Karpas-422 (cell line): ENCODE measurements around the gene OAS3. TPM values are rescaled to one million over a fixed set of nuclear protein-coding genes. Genes with fewer than 3 reads are reported as not detected.

Experiments used
- DNase-seq: peaks from one replicate; pipeline ENCODE4 v3.0.0-alpha.2; 2015
- H2AFZ ChIP-seq: fragments of 200-600 bp; sonication (generic); 2 replicates; pipeline ENCODE4 v1.6.1; 2014; ENCODE audit warnings: antibody characterized with exemption, low read length, mixed read lengths
- H3K27ac ChIP-seq: fragments of 200-600 bp; sonication (generic); 2 replicates; pipeline ENCODE4 v1.5.1; 2014; ENCODE audit warnings: mild to moderate bottlenecking, low read length, moderate library complexity
- H3K27me3 ChIP-seq: fragments of 200-600 bp; sonication (generic); 2 replicates; pipeline ENCODE4 v1.6.1; 2014; ENCODE audit warnings: low read length, mixed read lengths
- H3K36me3 ChIP-seq: fragments of 200-600 bp; sonication (generic); 2 replicates; pipeline ENCODE4 v1.6.1; 2014; ENCODE audit warnings: low read length, mixed read lengths; ENCODE audit not compliant: insufficient read depth
- H3K4me1 ChIP-seq: fragments of 200-600 bp; sonication (generic); 2 replicates; pipeline ENCODE4 v1.6.1; 2014; ENCODE audit warnings: mild to moderate bottlenecking, low read length, mixed read lengths
- H3K4me2 ChIP-seq: fragments of 200-600 bp; sonication (generic); 2 replicates; pipeline ENCODE4 v1.6.1; 2014; ENCODE audit warnings: low read length, low read depth, mild to moderate bottlenecking; ENCODE audit not compliant: poor library complexity, severe bottlenecking
- H3K4me3 ChIP-seq: fragments of 200-600 bp; sonication (generic); 2 replicates; pipeline ENCODE4 v1.5.1; 2014; ENCODE audit warnings: mild to moderate bottlenecking, antibody characterized with exemption, low read length, mixed read lengths
- H3K79me2 ChIP-seq: fragments of 200-600 bp; sonication (generic); 2 replicates; pipeline ENCODE4 v1.6.1; 2014; ENCODE audit warnings: mild to moderate bottlenecking, low read length, mixed read lengths
- H3K9ac ChIP-seq: fragments of 200-600 bp; sonication (generic); 2 replicates; pipeline ENCODE4 v1.6.0; 2014; ENCODE audit warnings: low read length
- H3K9me2 ChIP-seq: fragments of 200-600 bp; sonication (generic), shearing (Covaris generic); replicated peaks from 2 replicates; pipeline ENCODE4 v1.6.0; 2014; ENCODE audit warnings: mild to moderate bottlenecking, low read length, moderate library complexity; ENCODE audit not compliant: insufficient read depth
- H3K9me3 ChIP-seq: fragments of 300-700, 200-600 bp; sonication (generic); 2 replicates; pipeline ENCODE4 v1.6.1; 2014; ENCODE audit warnings: low read length, mixed read lengths
- H4K20me1 ChIP-seq: fragments of 200-600 bp; sonication (generic); 2 replicates; pipeline ENCODE4 v1.6.1; 2014; ENCODE audit warnings: mild to moderate bottlenecking, antibody characterized with exemption, low read length, low read depth; ENCODE audit not compliant: insufficient read depth
- total RNA-seq: library from RNA; depleted of rRNA; stranded (reverse); fragments of >200 nt; shearing (Covaris generic); gene quantifications from 2 replicates; pipeline ENCODE4 v1.2.3, GENCODE V29; 2014; ENCODE audit warnings: low replicate concordance

The OAS3 gene
- total RNA-seq, 1 experiment from 2014 or later: 7.9 TPM

GRCh38 chr12:112939761-112940381 lies 1.6 kb downstream of the OAS3 start:
- Histone ChIP-seq H3K27me3 (no peaks in the 10 kb centered on the region), H3K4me3 (peak overlapping the region; percentile 70), H3K79me2 (no peaks in the 10 kb centered on the region), H3K9me3 (no peaks in the 10 kb centered on the region), H3K4me1 (peaks cover 26% of the 10 kb centered on the region), H3K9me2 (no peaks in the 10 kb centered on the region), H3K36me3 (no peaks in the 10 kb centered on the region), H2AFZ (peak overlapping the region; percentile 82; the same call in 1 of the 2 replicates), H3K9ac (peak overlapping the region; percentile 58), H3K4me2 (peak overlapping the region; percentile 97), H4K20me1 (no peaks in the 10 kb centered on the region), H3K27ac (peak overlapping the region; percentile 72)
- DNase-seq: peak; percentile 79

GRCh38 chr12:112941528-112942335 lies 3.5 kb downstream of the OAS3 start:
- no peak overlapping the region for H3K4me2 ChIP-seq
- DNase-seq: no peak

GRCh38 chr12:112942572-112942971 lies 4.3 kb downstream of the OAS3 start:
- H3K4me2 ChIP-seq: no peak overlapping the region
- no peaks in the 10 kb centered on the region for H4K20me1 ChIP-seq
- no peaks in the 10 kb centered on the region for H3K79me2 ChIP-seq
- DNase-seq: no peak
- H3K4me1 ChIP-seq: peaks cover 26% of the 10 kb centered on the region
- no peaks in the 10 kb centered on the region for H3K27me3 ChIP-seq
- no peaks in the 10 kb centered on the region for H3K9me2 ChIP-seq
- H3K9me3 ChIP-seq: no peaks in the 10 kb centered on the region
- H3K9ac ChIP-seq: no peak overlapping the region
- H3K36me3 ChIP-seq: no peaks in the 10 kb centered on the region
- no peak overlapping the region for H3K27ac ChIP-seq
- no peak overlapping the region for H3K4me3 ChIP-seq
- H2AFZ ChIP-seq: no peak overlapping the region

More at GRCh38 chr12:112941528-112942335, 3.5 kb downstream of the OAS3 start:
- Histone ChIP-seq H3K79me2 (no peaks in the 10 kb centered on the region), H3K4me3 (no peak overlapping the region), H3K9ac (no peak overlapping the region), H4K20me1 (no peaks in the 10 kb centered on the region), H3K27me3 (no peaks in the 10 kb centered on the region), H3K9me2 (no peaks in the 10 kb centered on the region), H3K9me3 (no peaks in the 10 kb centered on the region), H3K27ac (no peak overlapping the region), H3K36me3 (no peaks in the 10 kb centered on the region), H2AFZ (no peak overlapping the region), H3K4me1 (peaks cover 26% of the 10 kb centered on the region)

- Histone ChIP-seq H3K27ac (no peak overlapping the region), H3K36me3 (no peaks in the 10 kb centered on the region), H4K20me1 (no peaks in the 10 kb centered on the region)
These were observed 5.9 kb downstream of the OAS3 start for GRCh38 chr12:112944024-112944690.

GRCh38 chr12:112945515-112945914 lies 7.2 kb downstream of the OAS3 start:
- Histone ChIP-seq H3K79me2 (no peaks in the 10 kb centered on the region), H2AFZ (no peak overlapping the region), H3K36me3 (no peaks in the 10 kb centered on the region)

More at GRCh38 chr12:112944024-112944690, 5.9 kb downstream of the OAS3 start:
- Histone ChIP-seq H3K4me3 (no peak overlapping the region), H3K27me3 (no peaks in the 10 kb centered on the region), H2AFZ (no peak overlapping the region), H3K4me2 (no peak overlapping the region), H3K9me2 (no peaks in the 10 kb centered on the region), H3K4me1 (peaks cover 15% of the 10 kb centered on the region), H3K9me3 (no peaks in the 10 kb centered on the region), H3K79me2 (no peaks in the 10 kb centered on the region), H3K9ac (no peak overlapping the region)
- no peak for DNase-seq

GRCh38 chr12:112946236-112947000 lies 8.1 kb downstream of the OAS3 start:
- H3K36me3 ChIP-seq: no peaks in the 10 kb centered on the region
- H3K4me3 ChIP-seq: no peak overlapping the region
- H3K4me2 ChIP-seq: no peak overlapping the region
- no peak overlapping the region for H3K27ac ChIP-seq
- no peaks in the 10 kb centered on the region for H3K27me3 ChIP-seq
- H2AFZ ChIP-seq: no peak overlapping the region
- no peaks in the 10 kb centered on the region for H3K9me2 ChIP-seq
- no peak for DNase-seq
- no peaks in the 10 kb centered on the region for H3K4me1 ChIP-seq
- H4K20me1 ChIP-seq: no peaks in the 10 kb centered on the region
- H3K9me3 ChIP-seq: no peaks in the 10 kb centered on the region
- H3K9ac ChIP-seq: no peak overlapping the region
- H3K79me2 ChIP-seq: no peaks in the 10 kb centered on the region

More at GRCh38 chr12:112945515-112945914, 7.2 kb downstream of the OAS3 start:
- Histone ChIP-seq H3K27ac (no peak overlapping the region), H3K9me2 (no peaks in the 10 kb centered on the region), H3K4me2 (no peak overlapping the region), H3K4me1 (peaks cover 2% of the 10 kb centered on the region), H3K9me3 (no peaks in the 10 kb centered on the region), H3K9ac (no peak overlapping the region), H3K4me3 (no peak overlapping the region), H4K20me1 (no peaks in the 10 kb centered on the region), H3K27me3 (no peaks in the 10 kb centered on the region)
- DNase-seq: no peak

GRCh38 chr12:112947314-112947713 lies 9.0 kb downstream of the OAS3 start:
- H3K27ac ChIP-seq: no peak overlapping the region
- H3K4me2 ChIP-seq: no peak overlapping the region
- no peak overlapping the region for H2AFZ ChIP-seq
- H3K79me2 ChIP-seq: no peaks in the 10 kb centered on the region
- no peak overlapping the region for H3K9ac ChIP-seq
- H3K36me3 ChIP-seq: no peaks in the 10 kb centered on the region
- H3K4me1 ChIP-seq: no peaks in the 10 kb centered on the region
- H3K9me2 ChIP-seq: no peaks in the 10 kb centered on the region
- H3K4me3 ChIP-seq: no peak overlapping the region
- H3K9me3 ChIP-seq: no peaks in the 10 kb centered on the region
- DNase-seq: no peak
- no peaks in the 10 kb centered on the region for H3K27me3 ChIP-seq
- H4K20me1 ChIP-seq: no peaks in the 10 kb centered on the region
